Peyer's patch (tissue), 4 donors: ENCODE results near the gene NEMP2. TPM values are rescaled to one million over a fixed set of nuclear protein-coding genes. Genes with fewer than 3 reads are reported as not detected.

Experiments used
- DNase-seq, 3 donors: peaks; one replicate each; pipeline ENCODE4 v3.0.0-alpha.2; 2017 to 2019
- H3K27ac ChIP-seq, 4 donors: fragments of 200-600 bp; sonication (generic); one replicate each; pipeline ENCODE4 v1.5.1; 2016 to 2019
- H3K27me3 ChIP-seq, 2 donors: fragments of 200-600 bp; sonication (generic); one replicate each; pipeline ENCODE4 v1.5.1; 2019
- H3K36me3 ChIP-seq, 3 donors: fragments of 200-600 bp; sonication (generic); one replicate each; pipeline ENCODE4 v1.5.1; 2016 to 2019
- H3K4me1 ChIP-seq, 4 donors: fragments of 200-600 bp; sonication (generic); one replicate each; pipeline ENCODE4 v1.5.1; 2016 to 2019
- H3K4me3 ChIP-seq, 4 donors: fragments of 200-600 bp; sonication (generic); 1 replicate in 3 of 4; 2 replicates in 1 of 4; pipeline ENCODE4 v1.5.1; 2016 to 2019; ENCODE audit warnings: mild to moderate bottlenecking in 1 of 4
- H3K9me3 ChIP-seq, 4 donors: fragments of 200-600 bp; sonication (generic); one replicate each; pipeline ENCODE4 v1.5.1; 2016 to 2019; ENCODE audit warnings: mild to moderate bottlenecking in 1 of 4
- POLR2A ChIP-seq, 2 donors: fragments of 450-650 bp; IDR thresholded peaks; one replicate each; pipeline ENCODE4 v1.5.1; 2017; ENCODE audit warnings: antibody characterized with exemption in 2 of 2, mild to moderate bottlenecking in 2 of 2, moderate library complexity in 2 of 2
- total RNA-seq, 4 donors: library from RNA; depleted of rRNA; stranded (reverse); fragments of >200 nt; gene quantifications; one replicate each; pipeline ENCODE4 v1.1.0, GENCODE V29; 2016
- TF ChIP-seq, protein P1 (sequence below), 6 experiments: fragments of 450-650 bp in 4 of 6; fragments of 200-600 bp in 2 of 6; sonication (generic) in 1 of 6; IDR thresholded peaks; one replicate each; pipeline ENCODE4 v1.5.1; 2017 to 2019; ENCODE audit warnings: antibody characterized with exemption in 6 of 6, mild to moderate bottlenecking in 3 of 6, moderate library complexity in 1 of 6

Gene NEMP2
- total RNA-seq, 4 donors from 2014 or later: 0.85 to 11.6 (median 1.8) TPM

DNA sequence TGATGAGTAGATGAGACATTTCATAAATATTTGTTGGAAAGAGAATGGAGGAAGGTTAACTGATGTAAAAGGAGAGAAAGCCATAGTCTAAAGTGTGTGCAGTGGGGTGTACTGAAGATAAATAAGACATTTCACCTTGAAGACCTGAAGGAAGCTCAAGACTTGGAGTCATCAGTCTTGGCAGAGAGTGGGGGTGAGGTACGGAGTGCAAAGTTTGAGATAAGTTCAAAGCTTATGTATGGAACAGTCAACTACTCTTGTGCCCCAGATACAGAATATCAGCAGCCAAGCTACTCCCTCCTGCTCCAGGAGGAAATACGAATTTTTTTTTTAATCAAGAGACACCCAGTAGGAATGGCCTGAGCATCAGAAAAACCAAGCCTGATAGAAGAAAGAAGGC lies 30.3 kb upstream of the NEMP2 start:
- no peaks in the 10 kb centered on the region for H3K27me3 ChIP-seq
- H3K9me3 ChIP-seq: peaks cover 0 to 8% (median 0%) of the 10 kb centered on the region in 4 donors
- H3K27ac ChIP-seq: no peak overlapping the region
- no peak overlapping the region for H3K4me3 ChIP-seq
- no peaks in the 10 kb centered on the region for H3K36me3 ChIP-seq
- TF ChIP-seq POLR2A (IDR thresholded peaks at IDR 0.05): no peak
- TF ChIP-seq, protein P1, sequence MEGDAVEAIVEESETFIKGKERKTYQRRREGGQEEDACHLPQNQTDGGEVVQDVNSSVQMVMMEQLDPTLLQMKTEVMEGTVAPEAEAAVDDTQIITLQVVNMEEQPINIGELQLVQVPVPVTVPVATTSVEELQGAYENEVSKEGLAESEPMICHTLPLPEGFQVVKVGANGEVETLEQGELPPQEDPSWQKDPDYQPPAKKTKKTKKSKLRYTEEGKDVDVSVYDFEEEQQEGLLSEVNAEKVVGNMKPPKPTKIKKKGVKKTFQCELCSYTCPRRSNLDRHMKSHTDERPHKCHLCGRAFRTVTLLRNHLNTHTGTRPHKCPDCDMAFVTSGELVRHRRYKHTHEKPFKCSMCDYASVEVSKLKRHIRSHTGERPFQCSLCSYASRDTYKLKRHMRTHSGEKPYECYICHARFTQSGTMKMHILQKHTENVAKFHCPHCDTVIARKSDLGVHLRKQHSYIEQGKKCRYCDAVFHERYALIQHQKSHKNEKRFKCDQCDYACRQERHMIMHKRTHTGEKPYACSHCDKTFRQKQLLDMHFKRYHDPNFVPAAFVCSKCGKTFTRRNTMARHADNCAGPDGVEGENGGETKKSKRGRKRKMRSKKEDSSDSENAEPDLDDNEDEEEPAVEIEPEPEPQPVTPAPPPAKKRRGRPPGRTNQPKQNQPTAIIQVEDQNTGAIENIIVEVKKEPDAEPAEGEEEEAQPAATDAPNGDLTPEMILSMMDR (IDR thresholded peaks at IDR 0.05): no peak
- no peaks in the 10 kb centered on the region for H3K4me1 ChIP-seq
- no peak for DNase-seq

- Histone ChIP-seq H3K4me3 (no peak overlapping the region), H3K27me3 (no peaks in the 10 kb centered on the region), H3K4me1 (no peaks in the 10 kb centered on the region), H3K36me3 (no peaks in the 10 kb centered on the region), H3K9me3 (peaks cover 0 to 8% (median 0%) of the 10 kb centered on the region in 4 donors), H3K27ac (no peak overlapping the region)
- no peak for DNase-seq
- TF ChIP-seq, protein P1 (IDR thresholded peaks at IDR 0.05): no peak
- no peak for TF ChIP-seq POLR2A (IDR thresholded peaks at IDR 0.05)
These were observed 29.1 kb upstream of the NEMP2 start for GRCh38 chr2:190563646-190564045.

DNA sequence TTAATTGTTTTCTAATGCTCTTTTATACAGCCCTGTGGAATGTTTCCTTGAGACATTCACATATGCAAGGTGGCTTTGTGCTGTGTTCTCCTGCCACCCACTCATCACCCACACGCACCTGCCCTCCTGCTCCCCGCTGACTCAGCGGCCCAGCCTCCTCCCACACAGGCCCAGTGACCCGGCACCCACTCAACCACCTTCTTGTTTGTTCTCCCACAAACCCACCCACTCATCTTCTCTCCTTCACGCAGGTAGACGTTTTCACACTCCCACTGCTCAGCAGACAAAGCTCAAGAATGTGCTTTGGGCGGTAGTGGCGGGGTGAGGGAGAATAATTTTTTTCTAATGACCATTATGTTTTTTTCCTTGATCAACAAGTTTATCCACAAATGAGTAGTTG lies 28.6 kb upstream of the NEMP2 start:
- Histone ChIP-seq H3K27me3 (no peaks in the 10 kb centered on the region), H3K36me3 (no peaks in the 10 kb centered on the region), H3K4me1 (no peaks in the 10 kb centered on the region), H3K9me3 (peaks cover 0 to 8% (median 0%) of the 10 kb centered on the region in 4 donors), H3K27ac (no peak overlapping the region), H3K4me3 (no peak overlapping the region)
- DNase-seq: no peak
- no peak for TF ChIP-seq POLR2A (IDR thresholded peaks at IDR 0.05)
- TF ChIP-seq, protein P1 (IDR thresholded peaks at IDR 0.05): no peak

DNA sequence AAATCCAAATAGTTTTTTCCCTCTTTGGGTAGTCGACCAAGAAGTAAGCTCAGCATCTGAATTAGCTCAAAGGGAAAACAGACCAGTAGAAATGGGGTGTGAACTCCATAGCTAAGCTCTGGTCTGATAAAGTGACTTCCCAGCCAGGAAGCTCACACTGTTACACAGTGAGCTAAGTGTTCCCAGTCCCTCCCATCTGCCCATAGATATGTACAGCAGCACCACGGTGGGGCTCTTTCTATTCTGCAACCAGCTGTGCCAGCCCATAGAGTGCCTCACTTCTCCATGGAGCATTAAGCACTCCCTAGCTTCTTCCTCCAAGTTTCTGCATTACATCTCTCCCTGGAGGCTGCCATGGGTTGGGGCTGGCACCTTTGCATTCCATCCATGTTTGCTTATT lies 27.6 kb upstream of the NEMP2 start:
- TF ChIP-seq POLR2A (IDR thresholded peaks at IDR 0.05): no peak
- TF ChIP-seq, protein P1 (IDR thresholded peaks at IDR 0.05): no peak
- no peak for DNase-seq
- no peaks in the 10 kb centered on the region for H3K27me3 ChIP-seq

DNA sequence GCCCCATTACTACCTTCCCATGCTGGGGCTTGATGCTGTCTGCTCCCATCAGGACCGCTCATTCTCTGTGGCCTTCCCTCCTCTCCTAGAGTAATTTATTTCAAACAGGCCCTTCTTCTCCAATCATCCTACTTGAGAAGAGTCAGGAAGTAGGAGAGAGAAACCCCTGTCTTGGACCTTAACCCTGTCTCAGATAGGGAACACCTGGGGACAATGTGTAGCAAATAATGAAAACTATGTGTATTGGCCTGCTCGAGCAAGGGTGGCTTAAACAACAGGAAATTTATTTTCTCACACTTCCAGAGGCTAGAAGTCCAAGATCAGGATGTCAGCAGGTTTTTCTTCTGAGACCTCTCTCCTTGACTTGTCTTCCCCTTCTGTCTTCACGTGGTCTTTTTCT lies 26.6 kb upstream of the NEMP2 start:
- Histone ChIP-seq H3K4me3 (no peak overlapping the region), H3K4me1 (no peaks in the 10 kb centered on the region), H3K27me3 (no peaks in the 10 kb centered on the region), H3K36me3 (no peaks in the 10 kb centered on the region), H3K9me3 (no peaks in the 10 kb centered on the region), H3K27ac (no peak overlapping the region)
- DNase-seq: no peak
- TF ChIP-seq POLR2A (IDR thresholded peaks at IDR 0.05): no peak
- TF ChIP-seq, protein P1 (IDR thresholded peaks at IDR 0.05): no peak

More for the DNA sequence above, 27.6 kb upstream of the NEMP2 start:
- no peaks in the 10 kb centered on the region for H3K4me1 ChIP-seq
- no peaks in the 10 kb centered on the region for H3K9me3 ChIP-seq
- H3K27ac ChIP-seq: no peak overlapping the region
- H3K4me3 ChIP-seq: no peak overlapping the region
- no peaks in the 10 kb centered on the region for H3K36me3 ChIP-seq
